HT1080 (cell line): ENCODE data around the gene MYO5A. TPM values are rescaled to one million over a fixed set of nuclear protein-coding genes. Genes with fewer than 3 reads are reported as not detected.
A peak's percentile ranks its signal among the peaks of the same experiment; 100 is the strongest.

Experiments used
- DNase-seq: peaks from one replicate; pipeline ENCODE4 v3.0.0-alpha.2; 2015; ENCODE audit warnings: low read depth
- total RNA-seq: library from RNA; depleted of rRNA; stranded (reverse); fragments of >200 nt; shearing (Covaris generic); gene quantifications from 2 replicates; pipeline ENCODE4 v1.2.3, GENCODE V29; 2014

The MYO5A gene
- total RNA-seq, 1 experiment from 2014 or later = 33.7 TPM

DNA sequence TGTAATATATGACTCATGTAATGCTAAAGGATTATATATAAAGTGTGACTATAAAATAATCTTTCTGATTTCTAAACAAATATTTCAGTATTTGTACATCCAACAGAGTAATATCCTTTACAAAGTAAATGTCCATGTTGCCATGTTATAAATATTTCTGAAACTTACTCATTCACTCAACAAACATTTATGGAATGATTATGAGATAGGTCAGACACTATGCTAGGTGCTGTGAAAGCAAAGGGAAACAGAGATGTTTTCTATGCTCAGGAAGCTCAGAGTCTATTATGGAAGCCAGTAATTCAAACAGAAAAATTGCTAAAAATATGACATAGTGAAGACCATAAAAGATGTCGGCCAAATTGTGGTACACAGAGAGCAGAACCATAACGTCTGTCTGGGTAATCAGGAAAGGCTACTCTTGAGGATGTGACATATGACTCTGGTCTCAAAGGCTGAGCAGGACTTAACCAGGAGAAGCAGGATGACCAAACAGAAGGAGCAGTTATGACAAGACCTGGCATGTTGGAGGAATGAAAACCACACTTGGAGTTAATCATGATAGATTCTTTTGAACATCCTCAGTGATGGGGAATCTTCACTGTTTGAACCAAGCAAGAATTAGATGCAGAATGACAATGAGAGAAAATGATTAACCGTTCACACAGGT is 194.1 kb downstream of the MYO5A start:
- DNase-seq = no peak

GRCh38 chr15:52331490-52332240 is 197.0 kb downstream of the MYO5A start:
- peak; percentile 78 for DNase-seq

- DNase-seq = no peak
These were observed 198.7 kb downstream of the MYO5A start for GRCh38 chr15:52329987-52330386.

DNA sequence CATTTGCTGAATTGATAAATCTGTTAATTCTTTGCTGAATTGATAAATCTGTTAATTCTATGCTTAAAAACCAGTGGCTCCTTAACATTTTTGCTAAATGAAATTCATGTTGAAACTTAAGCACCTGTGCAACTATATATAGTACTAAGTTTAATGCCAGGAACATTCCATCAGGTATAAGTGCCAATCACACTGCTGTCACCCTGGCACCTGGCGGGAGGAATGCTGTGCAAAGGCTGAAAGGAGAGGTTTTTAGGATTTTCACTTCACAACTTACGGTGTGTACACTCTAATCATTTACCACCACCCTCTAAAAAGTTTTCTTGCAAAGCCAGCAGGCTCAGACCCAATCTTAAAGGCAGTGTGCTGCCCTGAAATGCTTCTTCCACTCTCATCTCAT is 199.5 kb downstream of the MYO5A start:
- DNase-seq = no peak

DNA sequence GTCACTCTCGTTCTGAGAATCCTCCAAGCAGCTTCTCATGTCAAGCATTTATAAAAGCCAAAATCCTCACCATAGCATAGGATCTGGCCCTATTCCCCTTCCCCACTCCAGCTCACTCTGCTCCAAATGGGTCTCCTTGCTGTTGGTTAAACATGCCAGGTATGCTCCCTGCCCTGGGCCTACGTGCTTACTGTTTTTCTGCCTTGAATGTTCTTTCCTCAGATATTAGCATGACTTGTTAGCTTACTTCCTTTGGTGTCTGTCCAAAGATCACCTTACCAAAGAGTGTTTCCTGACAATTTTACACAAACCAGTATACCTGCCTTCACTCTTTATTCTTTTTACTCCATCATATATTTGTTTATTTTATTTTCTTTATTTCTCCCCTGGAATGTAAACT is 200.0 kb downstream of the MYO5A start:
- no peak for DNase-seq

DNA sequence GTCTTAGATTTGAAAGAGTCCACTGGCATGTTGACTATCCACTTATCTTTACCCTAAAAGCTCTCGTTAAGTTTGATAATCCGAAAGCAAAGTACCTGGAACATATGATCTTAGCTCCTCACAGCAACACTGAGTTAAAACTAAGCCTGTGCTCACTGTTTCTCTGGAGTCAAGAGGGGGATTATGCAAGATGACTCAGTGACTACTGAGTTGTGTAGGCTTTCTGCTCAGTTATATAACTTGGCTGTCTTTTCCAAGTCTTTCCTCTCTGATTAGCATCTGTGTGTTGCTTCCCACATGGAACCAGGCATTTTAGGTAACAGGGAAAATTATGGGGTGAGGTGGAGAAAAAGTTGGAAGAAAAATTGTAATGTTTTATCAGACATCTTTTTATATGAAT is 201.9 kb downstream of the MYO5A start:
- no peak for DNase-seq

- no peak for DNase-seq
These were observed 204.6 kb downstream of the MYO5A start for GRCh38 chr15:52324109-52324508.

- DNase-seq = no peak
These were observed 209.8 kb downstream of the MYO5A start for GRCh38 chr15:52318729-52319500.

DNA sequence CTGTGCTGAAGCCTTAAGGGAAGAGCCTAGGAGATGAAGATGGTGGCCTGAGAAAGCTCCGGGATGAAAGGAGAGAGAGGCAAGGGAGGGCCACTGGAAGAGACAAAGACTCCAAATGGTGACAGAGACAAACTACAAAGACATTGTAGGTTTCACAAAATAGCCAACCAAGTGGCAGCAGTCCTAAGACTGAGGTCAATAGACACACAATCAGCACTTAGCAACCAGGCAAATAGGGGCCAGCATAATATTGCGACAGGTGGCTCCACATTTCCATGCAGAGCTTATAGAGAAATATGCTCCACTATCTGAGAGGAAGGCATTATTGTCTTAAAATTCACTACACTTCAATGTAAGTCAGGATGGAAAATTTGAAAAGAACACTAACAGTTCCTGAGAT is 211.0 kb downstream of the MYO5A start:
- no peak for DNase-seq

- DNase-seq = no peak
These were observed 211.7 kb downstream of the MYO5A start for GRCh38 chr15:52317022-52317421.

DNA sequence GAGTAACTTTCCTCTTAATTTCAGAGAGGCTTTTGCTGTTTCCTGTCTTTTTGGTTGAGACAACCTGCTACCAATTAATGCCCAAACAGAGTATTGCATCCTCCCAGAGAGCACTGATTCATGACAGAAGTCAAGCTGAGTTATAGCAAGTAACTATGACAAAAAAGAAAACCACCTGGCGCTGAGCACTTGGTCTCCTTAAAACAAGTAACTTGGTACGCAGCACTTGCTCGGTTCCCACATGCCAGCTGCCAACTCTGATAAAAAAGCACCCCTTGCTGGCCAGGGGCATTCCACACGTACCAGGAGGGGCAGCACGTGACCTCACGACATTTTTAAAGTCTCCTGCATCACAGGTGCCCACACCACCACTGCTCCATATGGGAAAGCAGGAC is 219.5 kb downstream of the MYO5A start:
- DNase-seq = no peak

DNA sequence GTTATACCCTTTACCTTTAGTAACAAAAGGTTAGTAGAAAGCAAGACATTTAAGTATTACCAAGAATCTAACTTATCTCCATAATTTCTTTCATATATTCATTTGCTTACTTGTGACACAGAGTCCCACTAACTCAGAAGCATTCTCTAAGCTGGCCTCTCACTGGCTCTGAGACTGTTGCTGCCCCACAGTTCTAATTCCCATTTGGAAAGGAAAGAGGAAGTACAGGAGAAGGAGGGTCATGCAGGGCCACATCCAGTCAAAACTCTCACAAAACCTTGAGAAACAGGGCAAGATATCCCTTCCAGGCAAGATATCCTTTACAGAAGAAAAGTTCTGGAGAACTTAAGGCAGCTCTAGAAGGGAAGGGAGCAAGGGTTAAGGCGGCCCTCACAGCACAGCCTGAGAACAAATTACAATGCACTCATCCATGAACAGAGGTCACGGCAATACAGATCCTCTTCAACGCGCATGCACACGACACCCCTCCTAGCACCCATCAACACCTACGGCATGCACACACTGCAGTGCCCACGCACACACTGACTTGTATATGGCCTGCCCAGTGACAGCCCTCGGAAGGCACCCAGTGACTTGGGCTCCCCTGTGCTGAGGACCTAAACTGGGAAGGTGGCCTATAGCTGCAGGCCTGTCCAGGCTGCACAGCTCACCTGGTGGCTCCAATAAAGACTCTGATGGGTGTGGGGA is 220.1 kb downstream of the MYO5A start:
- DNase-seq = no peak

GRCh38 chr15:52307847-52308246 is 220.8 kb downstream of the MYO5A start:
- no peak for DNase-seq

GRCh38 chr15:52306270-52306669 is 222.4 kb downstream of the MYO5A start:
- peak; percentile 85 for DNase-seq

DNA sequence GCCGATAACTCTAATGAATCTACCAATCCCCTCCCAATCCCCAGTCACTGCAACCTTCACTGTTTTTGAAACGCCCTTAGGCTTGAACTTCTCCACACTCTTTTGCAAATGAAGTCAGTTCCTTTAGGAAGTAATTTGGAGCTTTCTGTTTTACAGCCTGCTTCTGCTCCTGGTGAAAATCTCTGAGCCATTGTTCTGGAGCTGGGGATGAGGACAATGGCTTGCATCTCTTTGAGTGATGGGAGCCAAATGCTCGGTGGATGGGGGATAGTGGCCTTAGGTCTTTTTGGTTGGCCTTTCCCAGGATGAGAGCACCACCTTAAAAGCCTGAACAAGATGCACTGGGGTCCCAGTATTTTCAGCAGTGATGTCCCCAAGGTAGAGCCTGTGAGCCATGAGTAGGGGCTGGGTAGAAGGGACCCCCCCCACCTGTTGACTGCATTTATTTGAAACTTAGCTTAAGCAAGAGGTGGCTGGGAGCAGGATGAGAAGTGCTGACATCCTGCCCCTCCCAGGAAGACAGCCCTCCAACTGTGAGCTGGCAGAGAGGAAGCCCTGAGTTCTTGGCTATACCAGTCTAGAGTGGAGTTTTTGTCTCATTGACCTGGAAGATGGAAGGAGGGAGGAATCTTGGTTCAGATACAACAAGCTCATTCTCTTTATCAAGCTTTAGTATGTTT is 225.4 kb downstream of the MYO5A start:
- peak; percentile 34 for DNase-seq

GRCh38 chr15:52301265-52301847 is 227.3 kb downstream of the MYO5A start:
- DNase-seq = no peak

DNA sequence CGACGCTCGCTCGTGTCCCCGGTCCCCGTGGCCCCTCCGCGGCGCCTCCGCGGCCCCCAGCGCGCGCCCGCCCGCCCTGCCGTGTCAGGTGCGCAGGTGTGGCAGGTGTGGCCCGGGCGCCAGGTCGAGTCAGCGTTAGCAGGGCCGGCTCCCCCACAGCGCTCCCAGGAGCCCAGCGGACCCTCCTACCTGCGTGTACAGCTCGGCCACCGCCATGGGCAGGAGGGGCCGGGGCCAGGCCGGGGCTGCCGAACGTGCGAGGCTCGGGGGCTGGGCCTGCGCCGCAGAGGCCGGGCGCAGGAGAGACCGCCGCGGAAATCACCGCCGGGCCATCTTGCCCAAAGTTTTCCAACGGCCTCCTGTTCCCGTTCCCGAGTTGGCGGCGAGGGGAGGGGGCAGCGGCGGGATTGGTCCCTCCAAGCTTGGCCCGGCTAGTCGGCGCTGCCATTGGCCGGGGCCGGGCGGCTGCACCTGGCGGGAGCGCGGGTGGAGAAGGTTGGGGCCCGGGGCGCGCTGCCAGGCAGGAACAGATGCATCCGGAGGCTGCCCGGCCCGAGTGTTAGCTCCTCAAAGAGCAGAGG is 233.2 kb downstream of the MYO5A start, which contains the start of gene MYO5C:
Gene MYO5C, minus strand, starts transcription at position 384 of the 581 bp plus-strand sequence. Its CDS starts 168 bp downstream, at position 216.
- DNase-seq = no peak

DNA sequence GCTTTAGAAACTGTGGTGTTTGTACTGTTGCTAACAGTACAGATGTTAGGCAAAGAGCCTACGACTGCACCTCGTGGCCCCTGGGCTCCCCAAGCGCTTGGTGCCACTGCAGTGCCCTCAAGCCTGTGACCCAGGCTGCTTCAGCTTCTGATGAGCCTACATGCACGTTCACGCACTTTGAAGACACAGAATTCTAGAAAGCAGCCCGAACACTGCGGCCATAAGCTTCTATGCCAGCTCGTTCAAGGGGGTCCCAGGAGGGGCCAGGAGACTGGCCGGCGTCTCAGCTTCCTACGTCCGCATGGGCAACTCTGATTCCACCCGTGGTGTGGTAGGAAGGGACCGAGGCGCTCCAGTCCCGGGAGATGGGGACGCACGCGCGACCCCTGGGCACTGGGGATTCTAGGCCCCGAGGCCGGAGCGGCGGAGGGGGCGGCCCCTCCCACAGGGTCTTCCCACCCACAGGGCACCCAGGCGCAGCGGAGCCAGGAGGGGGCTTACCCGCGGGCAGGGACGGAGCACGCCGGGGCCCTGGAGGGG is 233.7 kb downstream of the MYO5A start:
- no peak for DNase-seq

DNA sequence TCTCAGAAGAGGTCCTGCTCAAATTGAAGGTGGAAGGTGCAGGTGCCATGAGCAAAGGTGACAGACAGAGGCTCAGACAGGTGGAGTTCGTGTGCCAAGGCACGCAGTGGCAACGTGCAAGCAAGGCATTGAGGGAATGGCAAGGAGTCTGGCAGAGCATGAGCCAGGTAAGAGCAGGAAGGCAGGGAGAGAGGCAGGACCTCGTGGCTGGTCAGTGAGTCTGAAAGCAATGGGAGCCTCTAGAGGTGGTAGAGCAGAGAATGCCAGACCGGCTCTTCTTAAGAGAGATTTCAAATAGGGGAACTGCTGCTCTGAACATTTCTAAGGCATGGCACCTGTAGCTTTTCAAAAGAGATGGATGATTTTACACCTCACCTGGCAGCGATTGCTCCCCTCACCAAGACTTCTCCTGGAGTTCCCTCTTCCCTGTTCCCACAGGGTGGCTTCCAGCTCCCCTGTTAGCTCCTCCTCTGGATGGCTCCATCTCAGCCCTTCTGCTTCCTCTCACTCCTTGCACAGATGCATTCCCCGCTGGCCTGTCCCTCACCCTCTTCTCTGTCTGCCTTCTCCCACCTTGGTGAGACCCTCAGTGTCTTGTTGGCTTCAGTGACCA is 235.8 kb downstream of the MYO5A start:
- no peak for DNase-seq
